Immature natural killer cell (primary cell): ENCODE results near the gene TTLL12. TPM values are rescaled to one million over a fixed set of nuclear protein-coding genes. Genes with fewer than 3 reads are reported as not detected.
"Not testable (repeated sequence)": the region's sequence is repeated elsewhere in the genome, so short reads cannot be mapped to it uniquely, and the experiment has no call there.

Experiments
- DNase-seq, 3 donors: peaks; one replicate each; pipeline ENCODE4 v3.0.0; 2022; ENCODE audit warnings: mixed read lengths in 1 of 3
- H3K27ac Mint-ChIP-seq, 6 donors: one replicate each; pipeline ENCODE4 v1.8.0; 2020; ENCODE audit warnings: mixed read lengths in 6 of 6, mild to moderate bottlenecking in 5 of 6, inconsistent platforms in 4 of 6, moderate library complexity in 3 of 6
- H3K27me3 Mint-ChIP-seq, 3 donors: one replicate each; pipeline ENCODE4 v1.8.0; 2020 to 2021; ENCODE audit warnings: low read depth in 3 of 3, mild to moderate bottlenecking in 3 of 3, mixed read lengths in 3 of 3, moderate library complexity in 3 of 3, inconsistent platforms in 1 of 3
- H3K36me3 Mint-ChIP-seq, 3 donors: one replicate each; pipeline ENCODE4 v1.8.0; 2020; ENCODE audit warnings: mixed read lengths in 3 of 3, inconsistent platforms in 2 of 3, mild to moderate bottlenecking in 2 of 3
- H3K4me1 Mint-ChIP-seq, 2 donors: one replicate each; pipeline ENCODE4 v1.8.0; 2020; ENCODE audit warnings: inconsistent platforms in 2 of 2, mild to moderate bottlenecking in 2 of 2, mixed read lengths in 2 of 2, moderate library complexity in 1 of 2
- H3K4me3 Mint-ChIP-seq, 5 donors: one replicate each; pipeline ENCODE4 v1.8.0; 2020; ENCODE audit warnings: mild to moderate bottlenecking in 5 of 5, mixed read lengths in 5 of 5, inconsistent platforms in 3 of 5, moderate library complexity in 3 of 5
- H3K9me3 Mint-ChIP-seq, 6 donors: one replicate each; pipeline ENCODE4 v1.8.0; 2020; ENCODE audit warnings: mild to moderate bottlenecking in 6 of 6, mixed read lengths in 6 of 6, inconsistent platforms in 4 of 6, moderate library complexity in 3 of 6
- polyA plus RNA-seq, 3 donors: library from polyadenylated mRNA; unstranded; fragments of 300-500 nt; fragmentation: Illumina TruSeq; gene quantifications; one replicate each; pipeline ENCODE4 v1.2.3, GENCODE V29; 2021

Gene TTLL12
- polyA plus RNA-seq, 3 donors from 2014 or later: 10.8 to 17.5 (median 16.4) TPM

DNA sequence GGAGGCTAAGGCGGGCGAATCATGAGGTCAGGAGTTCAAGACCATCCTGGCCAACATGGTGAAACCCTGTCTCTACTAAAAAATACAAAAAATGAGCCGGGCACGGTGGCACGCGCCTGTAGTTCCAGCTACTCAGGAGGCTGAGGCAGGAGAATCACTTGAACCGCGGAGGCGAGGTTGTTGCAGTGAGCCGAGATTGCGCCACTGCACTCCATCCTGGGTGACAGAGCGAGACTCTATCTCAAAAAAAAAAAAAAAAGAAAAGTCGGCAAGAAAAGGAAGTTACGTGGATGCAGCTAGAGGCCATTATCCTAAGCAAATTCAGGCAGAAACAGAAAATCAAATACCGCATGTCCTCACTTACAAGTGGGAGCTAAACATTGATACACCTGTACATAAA lies 40.6 kb downstream of the TTLL12 start:
- Mint-ChIP-seq H3K27me3 (peaks cover 0 to 22% (median 7%) of the 10 kb centered on the region in 3 donors), H3K4me1 (peaks cover 38% of the 10 kb centered on the region in 2 donors)
- not testable (repeated sequence) for H3K36me3 Mint-ChIP-seq, H3K27ac Mint-ChIP-seq, H3K9me3 Mint-ChIP-seq, DNase-seq, H3K4me3 Mint-ChIP-seq

DNA sequence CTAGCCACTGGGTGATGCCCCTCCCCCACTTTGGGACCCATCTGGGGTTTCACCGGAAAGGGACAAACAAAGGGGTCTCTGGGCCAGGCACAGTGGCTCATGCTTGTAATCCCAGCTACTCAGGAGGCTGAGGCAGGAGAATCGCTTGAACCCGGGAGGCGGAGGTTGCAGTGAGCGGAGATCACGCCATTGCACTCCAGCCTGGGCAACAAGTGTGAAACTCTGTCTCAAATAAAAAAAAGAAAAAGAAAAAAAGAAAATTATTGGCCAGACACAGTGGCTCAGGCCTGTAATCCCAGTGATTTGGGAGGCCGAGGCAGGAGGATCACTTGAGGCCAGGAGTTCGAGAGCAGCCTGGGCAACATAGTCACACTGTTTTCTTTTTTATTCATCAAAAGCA lies 41.6 kb downstream of the TTLL12 start:
- H3K27ac Mint-ChIP-seq, H3K4me3 Mint-ChIP-seq, H3K9me3 Mint-ChIP-seq, H3K36me3 Mint-ChIP-seq, DNase-seq: not testable (repeated sequence)
- Mint-ChIP-seq H3K4me1 (peaks cover 36 to 37% of the 10 kb centered on the region in 2 donors), H3K27me3 (peaks cover 0 to 19% (median 7%) of the 10 kb centered on the region in 3 donors)

- Mint-ChIP-seq H3K27me3 (peaks cover 0 to 19% (median 9%) of the 10 kb centered on the region in 3 donors), H3K9me3 (no peaks in the 10 kb centered on the region), H3K4me3 (peak overlapping the region in 2 of 5 donors; percentile 38 to 46), H3K4me1 (peaks cover 36 to 37% of the 10 kb centered on the region in 2 donors), H3K36me3 (no peaks in the 10 kb centered on the region), H3K27ac (peak overlapping the region in 3 of 6 donors; percentile 15 to 85 (median 74))
- DNase-seq: no peak
Measured at GRCh38 chr22:43144949-43145348, 42.0 kb downstream of the TTLL12 start.

DNA sequence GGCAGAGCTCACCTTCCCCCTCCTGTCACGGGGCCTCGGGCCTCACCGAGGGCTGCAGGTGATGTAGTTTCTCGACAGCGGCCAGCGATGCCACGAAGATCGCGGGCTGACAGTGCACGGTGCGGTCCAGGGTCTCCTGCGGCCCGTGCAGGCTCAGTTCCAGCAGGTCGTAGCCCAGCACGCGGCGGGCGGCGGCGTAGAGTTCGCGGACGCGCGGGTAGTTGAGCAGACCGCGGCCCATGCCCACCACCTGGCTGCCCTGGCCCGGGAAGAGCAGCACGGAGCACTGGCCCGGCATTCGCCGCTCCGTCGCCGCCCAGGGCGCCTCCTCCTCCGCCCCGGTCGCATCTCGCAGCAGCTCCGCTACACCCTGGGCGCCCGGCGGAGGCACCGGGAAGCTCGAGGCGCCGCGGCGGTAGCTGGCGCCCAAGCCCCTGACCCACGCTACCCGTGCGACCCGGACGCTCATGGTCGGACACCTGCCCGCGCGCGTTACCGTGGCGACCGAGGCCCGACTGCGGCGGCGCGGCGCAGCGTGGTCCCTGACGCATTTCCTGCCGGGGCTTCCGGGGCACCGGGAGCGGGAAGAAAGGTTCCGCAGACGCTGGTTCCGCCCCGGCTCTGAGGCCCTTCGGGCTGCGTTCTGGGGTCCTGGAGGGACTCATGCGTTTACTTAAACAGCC lies 43.9 kb downstream of the TTLL12 start, which contains the start of gene MCAT:
Gene MCAT, minus strand, starts transcription at position 519 of the 683 bp plus-strand sequence. Its CDS starts 50 bp downstream, at position 469.
- H3K27me3 Mint-ChIP-seq: peaks cover 0 to 16% (median 7%) of the 10 kb centered on the region in 3 donors
- H3K4me1 Mint-ChIP-seq: peaks cover 28 to 29% of the 10 kb centered on the region in 2 donors
- peaks cover 0 to 6% (median 3%) of the 10 kb centered on the region in 3 donors for H3K36me3 Mint-ChIP-seq
- H3K9me3 Mint-ChIP-seq: no peaks in the 10 kb centered on the region
- peak within 1 kb of the TSS; percentile 81 to 88 (median 86) for H3K4me3 Mint-ChIP-seq
- DNase-seq: peak; percentile 77 to 87 (median 83)
- peak within 1 kb of the TSS; percentile 80 to 96 (median 91) for H3K27ac Mint-ChIP-seq

- DNase-seq: no peak
- H3K4me1 Mint-ChIP-seq: peaks cover 8% of the 10 kb centered on the region in 2 donors
- H3K36me3 Mint-ChIP-seq: peaks cover 0 to 14% (median 10%) of the 10 kb centered on the region in 3 donors
- no peaks in the 10 kb centered on the region for H3K9me3 Mint-ChIP-seq
- peaks cover 0 to 2% (median 0%) of the 10 kb centered on the region in 3 donors for H3K27me3 Mint-ChIP-seq
- no peak overlapping the region for H3K4me3 Mint-ChIP-seq
- no peak overlapping the region for H3K27ac Mint-ChIP-seq
Measured at GRCh38 chr22:43136801-43137200, 50.1 kb downstream of the TTLL12 start.

GRCh38 chr22:43136255-43136654 lies 50.7 kb downstream of the TTLL12 start:
- Mint-ChIP-seq H3K4me3 (no peak overlapping the region), H3K27me3 (peaks cover 0 to 2% (median 0%) of the 10 kb centered on the region in 3 donors), H3K9me3 (no peaks in the 10 kb centered on the region), H3K36me3 (peaks cover 0 to 14% (median 10%) of the 10 kb centered on the region in 3 donors), H3K27ac (peak overlapping the region in 1 of 6 donors; percentile 44), H3K4me1 (peaks cover 4 to 8% of the 10 kb centered on the region in 2 donors)
- peak; percentile 21 to 33 (median 24) for DNase-seq

- H3K27me3 Mint-ChIP-seq: peaks cover 0 to 3% (median 0%) of the 10 kb centered on the region in 3 donors
- H3K27ac Mint-ChIP-seq: no peak overlapping the region
- peaks cover 1 to 3% of the 10 kb centered on the region in 2 donors for H3K4me1 Mint-ChIP-seq
- no peaks in the 10 kb centered on the region for H3K9me3 Mint-ChIP-seq
- peaks cover 0 to 14% (median 10%) of the 10 kb centered on the region in 3 donors for H3K36me3 Mint-ChIP-seq
- DNase-seq: no peak
- no peak overlapping the region for H3K4me3 Mint-ChIP-seq
Measured at GRCh38 chr22:43135565-43135964, 51.4 kb downstream of the TTLL12 start.

- Mint-ChIP-seq H3K27me3 (peaks cover 0 to 2% (median 0%) of the 10 kb centered on the region in 3 donors), H3K9me3 (no peaks in the 10 kb centered on the region), H3K4me3 (no peak overlapping the region), H3K36me3 (peaks cover 0 to 14% (median 10%) of the 10 kb centered on the region in 3 donors), H3K27ac (no peak overlapping the region), H3K4me1 (peaks cover 0 to 1% of the 10 kb centered on the region in 2 donors)
- no peak for DNase-seq
Measured at GRCh38 chr22:43134553-43134952, 52.4 kb downstream of the TTLL12 start.

DNA sequence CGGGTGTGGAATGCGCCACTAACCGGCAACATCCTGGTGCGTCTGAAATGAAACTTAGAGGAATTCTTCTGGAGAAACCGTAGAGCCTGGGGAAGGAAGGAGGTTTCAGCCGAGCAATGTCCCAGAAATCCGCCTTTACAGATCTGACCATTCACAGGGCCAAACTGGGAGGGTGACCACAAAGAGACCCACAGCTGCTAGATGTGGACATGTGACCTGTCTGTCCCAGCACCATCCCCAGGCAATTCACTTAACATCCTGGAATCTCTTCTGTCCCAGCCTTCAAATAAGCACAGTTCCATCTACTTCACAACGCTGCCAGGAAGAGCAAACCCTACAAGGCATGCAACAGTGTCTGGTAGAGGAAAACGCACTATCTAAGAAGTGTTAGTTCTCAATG lies 53.5 kb downstream of the TTLL12 start:
- Mint-ChIP-seq H3K36me3 (peaks cover 0 to 10% (median 7%) of the 10 kb centered on the region in 3 donors), H3K9me3 (no peaks in the 10 kb centered on the region)

GRCh38 chr22:43131773-43132501 lies 55.0 kb downstream of the TTLL12 start:
- no peak overlapping the region for H3K4me3 Mint-ChIP-seq
- peaks cover 0 to 1% of the 10 kb centered on the region in 2 donors for H3K4me1 Mint-ChIP-seq
- no peaks in the 10 kb centered on the region for H3K9me3 Mint-ChIP-seq
- no peak for DNase-seq
- peaks cover 0 to 5% (median 3%) of the 10 kb centered on the region in 3 donors for H3K36me3 Mint-ChIP-seq
- peaks cover 0 to 2% (median 0%) of the 10 kb centered on the region in 3 donors for H3K27me3 Mint-ChIP-seq
- no peak overlapping the region for H3K27ac Mint-ChIP-seq

More for the DNA sequence above, 53.5 kb downstream of the TTLL12 start:
- no peak for DNase-seq
- Mint-ChIP-seq H3K27ac (no peak overlapping the region), H3K27me3 (peaks cover 0 to 2% (median 0%) of the 10 kb centered on the region in 3 donors), H3K4me3 (no peak overlapping the region), H3K4me1 (peaks cover 0 to 1% of the 10 kb centered on the region in 2 donors)

GRCh38 chr22:43129426-43130425 lies 57.2 kb downstream of the TTLL12 start:
- H3K9me3 Mint-ChIP-seq: no peaks in the 10 kb centered on the region
- no peak overlapping the region for H3K4me3 Mint-ChIP-seq
- no peaks in the 10 kb centered on the region for H3K4me1 Mint-ChIP-seq
- no peak overlapping the region for H3K27ac Mint-ChIP-seq
- peaks cover 0 to 3% (median 3%) of the 10 kb centered on the region in 3 donors for H3K36me3 Mint-ChIP-seq
- DNase-seq: no peak
- H3K27me3 Mint-ChIP-seq: peaks cover 0 to 2% (median 0%) of the 10 kb centered on the region in 3 donors

DNA sequence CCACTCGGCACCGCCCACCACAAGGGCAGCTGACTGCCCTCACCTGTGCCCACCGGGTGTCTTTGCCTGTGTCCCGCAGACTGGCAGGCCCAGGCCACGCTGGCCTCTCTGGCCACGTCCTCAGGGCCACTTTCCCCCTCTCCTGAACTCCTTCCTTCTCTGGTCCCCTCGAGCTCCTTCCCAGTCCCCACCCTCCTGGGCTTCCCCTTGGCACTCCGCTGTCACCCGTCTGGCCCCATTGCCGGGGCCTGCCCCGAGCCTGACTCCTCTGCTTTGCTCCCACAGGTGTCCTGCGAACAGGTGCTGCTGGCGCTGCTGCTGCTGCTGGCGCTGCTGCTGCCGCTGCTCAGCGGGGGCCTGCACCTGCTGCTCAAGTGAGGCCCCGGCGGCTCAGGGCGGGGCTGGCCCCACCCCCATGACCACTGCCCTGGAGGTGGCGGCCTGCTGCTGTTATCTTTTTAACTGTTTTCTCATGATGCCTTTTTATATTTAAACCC lies 58.0 kb downstream of the TTLL12 start:
- Mint-ChIP-seq H3K36me3 (peaks cover 0 to 3% (median 3%) of the 10 kb centered on the region in 3 donors), H3K9me3 (no peaks in the 10 kb centered on the region), H3K27ac (no peak overlapping the region), H3K4me3 (no peak overlapping the region), H3K27me3 (peaks cover 0 to 2% (median 0%) of the 10 kb centered on the region in 3 donors), H3K4me1 (no peaks in the 10 kb centered on the region)
- no peak for DNase-seq

GRCh38 chr22:43128116-43128515 lies 58.8 kb downstream of the TTLL12 start:
- Mint-ChIP-seq H3K4me3 (no peak overlapping the region), H3K4me1 (no peaks in the 10 kb centered on the region), H3K9me3 (no peaks in the 10 kb centered on the region), H3K27ac (peak overlapping the region in 1 of 6 donors; percentile 34), H3K27me3 (peaks cover 0 to 2% (median 0%) of the 10 kb centered on the region in 3 donors), H3K36me3 (no peaks in the 10 kb centered on the region)
- DNase-seq: no peak
